ENCODE results near the gene FTO.

- no peak for TF ChIP-seq CTCF (conservative IDR thresholded peaks at IDR 0.05)
- TF ChIP-seq ZFX (IDR thresholded peaks at IDR 0.05), result no peak
Measured at GRCh38 chr16:53668869-53669268, 35.1 kb upstream of the FTO start.
